H1 (cell line): ENCODE data around the gene CCDC107. TPM values are rescaled to one million over a fixed set of nuclear protein-coding genes. Genes with fewer than 3 reads are reported as not detected.
"Not testable (repeated sequence)": the region's sequence is repeated elsewhere in the genome, so short reads cannot be mapped to it uniquely, and the experiment has no call there.

ENCODE experiments used
- CTCF ChIA-PET: fragments of 300-600 bp; sonication (Branson Sonifier 250); formaldehyde crosslinking; loops from one replicate; lab custom pipeline; 2021; ENCODE audit not compliant: partially characterized antibody; lab: Charles Lee
- POLR2A ChIA-PET: fragments of 300-600 bp; sonication (Branson Sonifier 250); formaldehyde crosslinking; loops from one replicate; lab custom pipeline; 2021; ENCODE audit warnings: inconsistent platforms; ENCODE audit not compliant: partially characterized antibody; lab: Charles Lee
- DNase-seq, 2 experiments: peaks; one replicate each; pipeline versions ENCODE4 v3.0.0 to v3.0.0-alpha.2; 2010 to 2022; ENCODE audit warnings: low spot score in 2 of 2, low read depth in 1 of 2, mixed read lengths in 1 of 2
- FAIRE-seq: peaks from 2 replicates; lab custom pipeline; 2011; peaks lifted over from hg19 to GRCh38; lab: Jason Lieb, UNC
- H2AFZ ChIP-seq: 2 replicates; pipeline ENCODE4 v1.8.1; 2012; ENCODE audit warnings: low read length, inconsistent platforms
- H2AK5ac ChIP-seq: 2 replicates; pipeline ENCODE4 v1.6.1; 2013; ENCODE audit warnings: low read depth, low read length
- H2BK120ac ChIP-seq: replicated peaks from 2 replicates; pipeline ENCODE3; 2013; ENCODE audit warnings: low read depth, low read length, inconsistent platforms
- H2BK12ac ChIP-seq: 2 replicates; pipeline ENCODE4 v1.6.1; 2013; ENCODE audit warnings: low read depth, low read length
- H2BK15ac ChIP-seq: 2 replicates; pipeline ENCODE4 v1.6.1; 2013; ENCODE audit warnings: low read length
- H2BK20ac ChIP-seq: 2 replicates; pipeline ENCODE4 v1.6.1; 2013; ENCODE audit warnings: low read length
- H2BK5ac ChIP-seq: 2 replicates; pipeline ENCODE4 v1.6.1; 2013; ENCODE audit warnings: low read depth, low read length
- H3K14ac ChIP-seq: 2 replicates; pipeline ENCODE4 v1.6.1; 2013; ENCODE audit warnings: inconsistent platforms; ENCODE audit not compliant: insufficient read length
- H3K18ac ChIP-seq: 2 replicates; pipeline ENCODE4 v1.6.1; 2013; ENCODE audit warnings: low read length; ENCODE audit errors: extremely low read depth
- H3K23ac ChIP-seq: 2 replicates; pipeline ENCODE4 v1.6.1; 2013; ENCODE audit warnings: inconsistent platforms; ENCODE audit not compliant: insufficient read length
- H3K23me2 ChIP-seq: 2 replicates; pipeline ENCODE4 v1.6.1; 2013; ENCODE audit warnings: low read depth, low read length
- H3K27ac ChIP-seq: 2 replicates; pipeline ENCODE4 v1.6.1; 2011; ENCODE audit warnings: low read depth, low read length, inconsistent platforms
- H3K27me3 ChIP-seq, 4 experiments: replicated peaks in 1 of 4; 1 replicate in 1 of 4; 2 replicates in 3 of 4; pipeline versions ENCODE4 v1.6.1 to v1.8.1; 2011 to 2013; ENCODE audit warnings: low read length in 3 of 4, mild to moderate bottlenecking in 3 of 4, inconsistent platforms in 2 of 4, mixed read lengths in 2 of 4, moderate library complexity in 1 of 4; ENCODE audit not compliant: control insufficient read depth in 3 of 4, insufficient read depth in 3 of 4; ENCODE audit errors: extremely low read depth in 1 of 4
- H3K36me3 ChIP-seq, 4 experiments: 2 replicates each; pipeline versions ENCODE4 v1.6.1 to v1.8.1; 2011 to 2013; ENCODE audit warnings: mild to moderate bottlenecking in 4 of 4, low read length in 3 of 4, moderate library complexity in 2 of 4, control low read depth in 1 of 4, inconsistent platforms in 1 of 4; ENCODE audit not compliant: insufficient read depth in 4 of 4, control insufficient read depth in 2 of 4
- H3K4ac ChIP-seq: replicated peaks from 2 replicates; pipeline ENCODE3; 2013; ENCODE audit warnings: low read length, low read depth, mixed read lengths, inconsistent platforms; ENCODE audit not compliant: insufficient read length
- H3K4me1 ChIP-seq, 4 experiments: replicated peaks in 1 of 4; 1 replicate in 1 of 4; 2 replicates in 3 of 4; pipeline versions ENCODE4 v1.6.1 to v1.8.1; 2011 to 2013; ENCODE audit warnings: low read length in 3 of 4, inconsistent platforms in 2 of 4, mixed read lengths in 1 of 4; ENCODE audit not compliant: insufficient read depth in 4 of 4, control insufficient read depth in 3 of 4
- H3K4me2 ChIP-seq, 2 experiments: 2 replicates each; pipeline versions ENCODE4 v1.6.1 to v1.8.1; 2011 to 2013; ENCODE audit warnings: low read depth in 2 of 2, low read length in 2 of 2, control low read depth in 1 of 2, inconsistent platforms in 1 of 2, mild to moderate bottlenecking in 1 of 2; ENCODE audit not compliant: insufficient read depth in 1 of 2
- H3K4me3 ChIP-seq, 4 experiments: fragments of 200-600, 300-600 bp in 1 of 4; sonication (generic), shearing (Covaris generic), sonication (Bioruptor Twin) in 1 of 4; 2 replicates each; pipeline versions ENCODE4 v1.5.1 to v1.8.1; 2011 to 2016; ENCODE audit warnings: low read length in 4 of 4, low read depth in 3 of 4, control low read depth in 2 of 4, inconsistent platforms in 2 of 4, mild to moderate bottlenecking in 2 of 4, mixed read lengths in 1 of 4, moderate library complexity in 1 of 4; ENCODE audit not compliant: insufficient read depth in 2 of 4; ENCODE audit errors: extremely low read depth in 1 of 4
- H3K56ac ChIP-seq: replicated peaks from 2 replicates; pipeline ENCODE3; 2013; ENCODE audit warnings: low read depth, mild to moderate bottlenecking, mixed read lengths, low read length, inconsistent platforms; ENCODE audit not compliant: insufficient read length
- H3K79me1 ChIP-seq: 2 replicates; pipeline ENCODE4 v1.6.1; 2013; ENCODE audit warnings: low read depth, low read length, control low read depth
- H3K79me2 ChIP-seq, 2 experiments: 2 replicates each; pipeline versions ENCODE4 v1.6.1 to v1.8.1; 2012 to 2013; ENCODE audit warnings: low read length in 2 of 2, mild to moderate bottlenecking in 2 of 2, inconsistent platforms in 1 of 2; ENCODE audit not compliant: insufficient read depth in 2 of 2, control insufficient read depth in 1 of 2
- H3K9ac ChIP-seq, 4 experiments: replicated peaks in 1 of 4; 1 replicate in 1 of 4; 2 replicates in 3 of 4; pipeline versions ENCODE4 v1.6.1 to v1.8.1; 2011 to 2013; ENCODE audit warnings: low read depth in 3 of 4, low read length in 3 of 4, control low read depth in 2 of 4, mild to moderate bottlenecking in 2 of 4, moderate library complexity in 2 of 4, inconsistent platforms in 1 of 4; ENCODE audit errors: extremely low read depth in 1 of 4
- H3K9me3 ChIP-seq, 2 experiments: 2 replicates each; pipeline versions ENCODE4 v1.6.1 to v1.8.1; 2012 to 2013; ENCODE audit warnings: mild to moderate bottlenecking in 2 of 2, moderate library complexity in 2 of 2, control low read depth in 1 of 2, inconsistent platforms in 1 of 2, low read depth in 1 of 2, low read length in 1 of 2, mixed read lengths in 1 of 2; ENCODE audit not compliant: insufficient read depth in 2 of 2
- H4K20me1 ChIP-seq, 2 experiments: replicated peaks in 1 of 2; 2 replicates each; pipeline versions ENCODE3 to v1.8.1; 2011 to 2013; ENCODE audit warnings: inconsistent platforms in 2 of 2, low read length in 2 of 2, mild to moderate bottlenecking in 1 of 2; ENCODE audit not compliant: insufficient read depth in 2 of 2, control insufficient read depth in 1 of 2
- H4K5ac ChIP-seq: 2 replicates; pipeline ENCODE4 v1.6.1; 2013; ENCODE audit warnings: low read length, low read depth, mixed read lengths, inconsistent platforms; ENCODE audit not compliant: insufficient read length
- H4K8ac ChIP-seq: 2 replicates; pipeline ENCODE4 v1.8.0; 2013; ENCODE audit warnings: mild to moderate bottlenecking, moderate library complexity, low read length, inconsistent platforms; ENCODE audit not compliant: insufficient read depth; ENCODE audit errors: extremely low read depth
- H4K91ac ChIP-seq: replicated peaks from 2 replicates; pipeline ENCODE3; 2013; ENCODE audit warnings: low read length, mixed read lengths, inconsistent platforms; ENCODE audit not compliant: insufficient read length
- WGBS, 2 experiments: shearing (Covaris generic) in 1 of 2; methylation state at CpG; one replicate each; pipeline versions ENCODE4 v1.1.6 to v1.1.7; 2013 to 2015; ENCODE audit warnings: low lambda C conversion rate in 2 of 2, mixed read lengths in 2 of 2, inconsistent platforms in 1 of 2, low coverage in 1 of 2, missing lambda C conversion rate in 1 of 2; ENCODE audit not compliant: insufficient replicate concordance in 2 of 2, insufficient coverage in 1 of 2, insufficient read length in 1 of 2; ENCODE audit errors: extremely low coverage in 1 of 2, missing lambda C conversion rate in 1 of 2; 5-methylcytosine and 5-hydroxymethylcytosine counted together
- polyA plus RNA-seq, 7 experiments: library from polyadenylated mRNA; depleted of rRNA in 3 of 7; stranded (reverse) in 5 of 7; unstranded in 2 of 7; fragments of >200 nt in 5 of 7; fragments of 200-250 nt in 2 of 7; gene quantifications; 1 replicate in 5 of 7; 2 replicates in 1 of 7; 4 replicates in 1 of 7; pipeline versions ENCODE4 v1.2.1 to v1.2.3, GENCODE V29; 2011 to 2013; ENCODE audit warnings: missing spikeins in 2 of 7, mixed read lengths in 2 of 7
- total RNA-seq: library from RNA; stranded (reverse); fragmentation: NEBNext Ultra II Directional; extraction: Animal tissue kit (Norgen Biotek cat#: 25700); gene quantifications from 2 replicates; pipeline ENCODE4 v1.2.1, GENCODE V29; 2021

The CCDC107 gene
- total and polyA plus RNA-seq, 2 of the 8 experiments (the other 6 are each of a cell fraction or from before 2014, with no cell fraction given) = 8.2 to 9.0 TPM

DNA sequence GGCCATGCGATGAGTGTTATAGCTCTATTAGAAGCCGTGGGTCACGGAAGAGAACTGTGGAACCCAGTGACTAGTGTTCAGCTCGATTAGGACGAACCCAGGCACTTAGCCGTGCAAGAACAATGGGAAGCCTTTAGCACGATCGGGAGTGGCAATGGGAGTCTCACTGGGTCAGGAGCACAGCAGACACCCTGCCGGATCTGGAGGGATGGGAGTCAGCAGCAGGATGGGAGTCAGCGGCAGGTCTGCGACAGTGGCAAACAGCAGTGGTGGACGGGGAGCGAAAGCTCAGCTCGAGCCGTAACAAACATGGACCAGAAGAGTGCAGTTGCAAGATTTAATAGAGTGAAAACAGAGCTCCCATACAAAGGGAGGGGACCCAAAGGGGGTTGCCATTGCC, 17.7 kb upstream of the CCDC107 start:
- H2BK120ac ChIP-seq, H3K14ac ChIP-seq, H2BK20ac ChIP-seq, DNase-seq, H2BK12ac ChIP-seq, H3K56ac ChIP-seq, H3K79me1 ChIP-seq, H4K20me1 ChIP-seq, FAIRE-seq, H3K9ac ChIP-seq, H3K4me1 ChIP-seq, H2AFZ ChIP-seq, H3K23me2 ChIP-seq, H3K4ac ChIP-seq, H4K5ac ChIP-seq, H2BK5ac ChIP-seq, H4K91ac ChIP-seq, H3K23ac ChIP-seq, H3K27ac ChIP-seq, H3K4me3 ChIP-seq, H3K36me3 ChIP-seq, H3K27me3 ChIP-seq, H3K79me2 ChIP-seq, H3K9me3 ChIP-seq, H3K18ac ChIP-seq, H2AK5ac ChIP-seq, H3K4me2 ChIP-seq, H4K8ac ChIP-seq, H2BK15ac ChIP-seq: not testable (repeated sequence)
- ChIA-PET CTCF (interaction anchor here (1.0 to 1.3 kb wide), 3 partner anchors 21 to 187 kb away, joined by 3 to 4 read pairs (median 3); no protein-coding TSS in a partner anchor), POLR2A (interaction anchor here (0.7 kb wide), 1 partner anchor 18 kb away, joined by 3 read pairs; the partner anchor contains the start of genes CCDC107 and RMRP)
- WGBS, 2 experiments = 97% methylated on average over 15 of the region's 15 CpGs; no CpG with 5 or more reads in 1 of the 2 experiments

DNA sequence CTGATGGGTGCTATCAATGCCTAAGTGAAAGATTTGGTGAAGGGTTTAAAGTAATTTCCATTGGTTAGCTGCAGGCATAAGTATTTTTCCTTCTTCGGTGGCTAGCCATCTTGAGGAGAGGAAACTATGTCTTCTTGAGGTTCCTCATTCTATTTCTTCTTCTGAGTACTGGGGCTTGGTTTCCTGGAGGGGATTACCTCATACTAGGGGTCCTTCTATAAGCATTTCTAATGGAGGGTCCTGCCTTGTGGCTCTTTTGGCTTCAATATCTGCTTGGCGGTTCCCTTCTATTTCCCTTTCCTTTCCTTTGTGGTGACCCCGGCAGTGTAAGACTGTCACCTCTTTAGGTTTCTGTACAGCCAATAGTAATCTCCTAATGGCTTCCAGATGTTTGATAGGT, 16.6 kb upstream of the CCDC107 start:
- H3K79me1 ChIP-seq, DNase-seq, H3K27ac ChIP-seq, H3K79me2 ChIP-seq, H3K27me3 ChIP-seq, H3K4me2 ChIP-seq, H4K91ac ChIP-seq, H2BK20ac ChIP-seq, H4K5ac ChIP-seq, H3K4ac ChIP-seq, H3K14ac ChIP-seq, FAIRE-seq, H2BK120ac ChIP-seq, H3K36me3 ChIP-seq, H2BK12ac ChIP-seq, H2AK5ac ChIP-seq, H3K23ac ChIP-seq, H3K56ac ChIP-seq, H3K4me1 ChIP-seq, H3K18ac ChIP-seq, H2BK15ac ChIP-seq, H3K9me3 ChIP-seq, H3K23me2 ChIP-seq, POLR2A ChIA-PET, H4K8ac ChIP-seq, H4K20me1 ChIP-seq, H2AFZ ChIP-seq, H3K9ac ChIP-seq, H3K4me3 ChIP-seq, H2BK5ac ChIP-seq: not testable (repeated sequence)
- WGBS, 2 experiments = 100% methylated on average over 3 of the region's 3 CpGs; no CpG with 5 or more reads in 1 of the 2 experiments
- CTCF ChIA-PET = interaction anchor here (1.0 to 2.1 kb wide), 4 partner anchors 26 to 88 kb away, joined by 3 to 6 read pairs (median 4); no protein-coding TSS in a partner anchor
